ENCODE data around the gene ADD1. TPM values are rescaled to one million over a fixed set of nuclear protein-coding genes. Genes with fewer than 3 reads are reported as not detected.
A peak's percentile ranks its signal among the peaks of the same experiment; 100 is the strongest.

The ADD1 gene
- total and polyA plus RNA-seq, 2 experiments from 2014 or later, result 175 to 219 TPM

- in situ Hi-C loops (cut with MboI), result no loop called here
- H3K27me3 ChIP-seq (replicated peaks; ENCODE audit: insufficient read depth), result no peaks in the 10 kb centered on the region
- H3K27ac ChIP-seq, result no peak overlapping the region
- no peak overlapping the region for H3K9ac ChIP-seq
- no peaks in the 10 kb centered on the region for H3K9me2 ChIP-seq (ENCODE audit: insufficient read depth)
- H3K79me2 ChIP-seq (ENCODE audit: insufficient read depth), result peaks cover 86% of the 10 kb centered on the region
- H3K36me3 ChIP-seq (ENCODE audit: low read depth), result no peaks in the 10 kb centered on the region
- no peaks in the 10 kb centered on the region for H4K20me1 ChIP-seq (ENCODE audit: insufficient read depth)
- DNase-seq, result no peak
- 0 out of 2 replicates have a peak, but pooled peaks cover 3% of the 10 kb centered on the region for H3F3A ChIP-seq (ENCODE audit: insufficient read depth)
- H2AFZ ChIP-seq, result no peak overlapping the region
- TF ChIP-seq EZH2phosphoT487 (IDR thresholded peaks at IDR 0.05; ENCODE audit: insufficient read depth, low read depth) (no peak), EZH2 (IDR thresholded peaks at IDR 0.05; ENCODE audit: insufficient read depth, poor library complexity, severe bottlenecking) (no peak)
- 79 to 85% methylated on average over 21 to 29 of the region's 29 CpGs for WGBS, 2 experiments (ENCODE audit: low coverage in 1 of 2, low lambda C conversion rate in 2 of 2, missing lambda C conversion rate in 2 of 2)
- no peak overlapping the region for H3K4me2 ChIP-seq (ENCODE audit: unreplicated experiment)
- no peaks in the 10 kb centered on the region for H3K9me3 ChIP-seq (ENCODE audit: low read depth)
- H3K4me1 ChIP-seq (ENCODE audit: insufficient read depth), result peaks cover 44% of the 10 kb centered on the region
- H3K4me3 ChIP-seq, result no peak overlapping the region
Observed at GRCh38 chr4:2798399-2799223, 45.0 kb upstream of the ADD1 start.

DNA sequence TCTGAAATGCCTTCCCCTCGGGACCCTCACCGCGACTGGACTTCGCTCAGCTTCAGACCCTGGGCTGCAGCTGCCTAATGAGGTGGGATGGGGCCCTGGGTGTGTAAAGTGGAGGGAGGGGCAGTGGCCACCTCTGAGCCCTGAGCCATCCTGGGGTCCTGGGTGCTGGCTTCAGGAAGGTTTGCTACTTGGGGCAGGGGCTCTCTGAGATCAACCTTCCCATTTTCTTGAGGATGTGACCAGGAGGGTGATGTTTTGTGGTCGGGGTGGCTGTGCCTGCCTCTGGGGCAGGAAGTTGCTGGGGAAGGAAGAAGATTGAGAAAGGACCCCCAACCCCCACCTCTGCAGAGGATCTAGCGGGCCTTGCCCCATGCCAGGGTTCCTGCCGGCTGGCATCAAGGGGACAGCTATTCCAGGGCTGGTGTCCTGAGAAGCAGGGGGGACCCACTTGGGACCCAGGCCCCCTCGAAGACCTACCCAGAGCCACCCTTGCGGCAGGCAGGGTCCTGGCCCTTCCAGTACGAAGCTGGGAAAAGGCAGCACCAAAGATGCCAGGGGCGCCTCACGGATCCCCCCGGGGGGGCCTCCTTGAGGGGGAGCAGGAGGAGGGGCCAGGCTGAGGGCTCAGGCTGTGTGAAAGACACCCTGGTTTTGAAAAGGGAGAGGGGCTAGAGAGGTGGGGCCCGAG is 44.3 kb upstream of the ADD1 start:
- H3F3A ChIP-seq (ENCODE audit: insufficient read depth), result 0 out of 2 replicates have a peak, but pooled peaks cover 3% of the 10 kb centered on the region
- H3K79me2 ChIP-seq (ENCODE audit: insufficient read depth), result peaks cover 89% of the 10 kb centered on the region
- peaks cover 37% of the 10 kb centered on the region for H3K4me1 ChIP-seq (ENCODE audit: insufficient read depth)
- H4K20me1 ChIP-seq (ENCODE audit: insufficient read depth), result no peaks in the 10 kb centered on the region
- TF ChIP-seq EZH2 (IDR thresholded peaks at IDR 0.05; ENCODE audit: insufficient read depth, poor library complexity, severe bottlenecking) (no peak), EZH2phosphoT487 (IDR thresholded peaks at IDR 0.05; ENCODE audit: insufficient read depth, low read depth) (no peak)
- 95% methylated on average over 11 to 14 of the region's 14 CpGs for WGBS, 2 experiments (ENCODE audit: low coverage in 1 of 2, low lambda C conversion rate in 2 of 2, missing lambda C conversion rate in 2 of 2)
- H3K27me3 ChIP-seq (replicated peaks; ENCODE audit: insufficient read depth), result no peaks in the 10 kb centered on the region
- DNase-seq, result no peak
- no peak overlapping the region for H3K4me3 ChIP-seq
- no peaks in the 10 kb centered on the region for H3K9me2 ChIP-seq (ENCODE audit: insufficient read depth)
- no peak overlapping the region for H3K9ac ChIP-seq
- H2AFZ ChIP-seq, result no peak overlapping the region
- in situ Hi-C loops (cut with MboI), result no loop called here
- H3K4me2 ChIP-seq (ENCODE audit: unreplicated experiment), result no peak overlapping the region
- H3K27ac ChIP-seq, result no peak overlapping the region
- H3K36me3 ChIP-seq (ENCODE audit: low read depth), result no peaks in the 10 kb centered on the region
- H3K9me3 ChIP-seq (ENCODE audit: low read depth), result no peaks in the 10 kb centered on the region

GRCh38 chr4:2799971-2800690 is 43.5 kb upstream of the ADD1 start:
- H2AFZ ChIP-seq, result no peak overlapping the region
- TF ChIP-seq EZH2phosphoT487 (IDR thresholded peaks at IDR 0.05; ENCODE audit: insufficient read depth, low read depth) (no peak), EZH2 (IDR thresholded peaks at IDR 0.05; ENCODE audit: insufficient read depth, poor library complexity, severe bottlenecking) (no peak)
- no peaks in the 10 kb centered on the region for H3K9me3 ChIP-seq (ENCODE audit: low read depth)
- H3K36me3 ChIP-seq (ENCODE audit: low read depth), result no peaks in the 10 kb centered on the region
- H3K4me3 ChIP-seq, result no peak overlapping the region
- DNase-seq, result peak; percentile 39
- peaks cover 30% of the 10 kb centered on the region for H3K4me1 ChIP-seq (ENCODE audit: insufficient read depth)
- no peaks in the 10 kb centered on the region for H3K27me3 ChIP-seq (replicated peaks; ENCODE audit: insufficient read depth)
- no peaks in the 10 kb centered on the region for H4K20me1 ChIP-seq (ENCODE audit: insufficient read depth)
- peaks cover 94% of the 10 kb centered on the region for H3K79me2 ChIP-seq (ENCODE audit: insufficient read depth)
- peak overlapping the region; percentile 67 for H3K4me2 ChIP-seq (ENCODE audit: unreplicated experiment)
- WGBS, 2 experiments (ENCODE audit: low coverage in 1 of 2, low lambda C conversion rate in 2 of 2, missing lambda C conversion rate in 2 of 2), result 63 to 64% methylated on average over 13 to 23 of the region's 23 CpGs
- in situ Hi-C loops (cut with MboI), result no loop called here
- peak overlapping the region; percentile 64 for H3K9ac ChIP-seq
- no peaks in the 10 kb centered on the region for H3K9me2 ChIP-seq (ENCODE audit: insufficient read depth)
- peak overlapping the region; percentile 83; the same call in 1 of the 2 replicates for H3K27ac ChIP-seq
- 0 out of 2 replicates have a peak, but pooled peaks cover 3% of the 10 kb centered on the region for H3F3A ChIP-seq (ENCODE audit: insufficient read depth)

Measured in GM23248 (cell line).